ENCODE results near the gene CLCA2.

CLCA2 gene

DNA sequence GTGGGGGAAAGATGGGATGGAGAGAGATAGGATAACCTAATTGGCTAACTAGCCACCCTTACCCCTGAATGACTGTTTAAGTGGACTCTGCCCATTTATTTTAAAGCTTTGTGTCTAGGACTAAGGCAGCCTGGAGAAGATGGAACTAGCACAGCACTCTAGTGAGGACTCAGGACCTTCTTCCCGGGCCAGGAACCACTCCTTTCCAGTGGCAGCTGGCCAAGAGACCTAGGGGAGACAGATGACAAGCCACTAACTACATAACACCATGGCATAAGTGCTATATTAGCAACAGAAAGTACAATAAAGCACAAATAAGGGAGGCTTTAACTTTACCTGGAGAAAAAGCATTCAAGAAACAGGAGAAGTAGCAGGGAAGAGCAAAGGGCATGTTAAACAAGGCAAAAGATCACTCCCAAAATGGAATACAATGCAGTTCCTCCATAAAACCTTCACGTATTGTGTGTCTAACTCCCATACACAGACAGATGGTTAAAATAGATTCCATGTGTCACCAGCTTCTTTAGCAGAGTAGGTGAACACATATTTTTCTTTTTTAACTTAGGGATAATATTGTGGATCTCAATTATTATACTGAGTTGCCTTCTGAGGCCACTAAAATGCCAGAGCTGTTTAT is 65.4 kb downstream of the CLCA2 start:
- Histone ChIP-seq H3K9me3 (ENCODE audit: severe bottlenecking) (no peaks in the 10 kb centered on the region), H3K4me3 (ENCODE audit: low read depth, low read length) (no peak overlapping the region), H3K27me3 (ENCODE audit: insufficient read depth, low read depth, severe bottlenecking) (no peaks in the 10 kb centered on the region), H3K27ac (no peak overlapping the region), H3K36me3 (no peaks in the 10 kb centered on the region)
- TF ChIP-seq, protein P1, sequence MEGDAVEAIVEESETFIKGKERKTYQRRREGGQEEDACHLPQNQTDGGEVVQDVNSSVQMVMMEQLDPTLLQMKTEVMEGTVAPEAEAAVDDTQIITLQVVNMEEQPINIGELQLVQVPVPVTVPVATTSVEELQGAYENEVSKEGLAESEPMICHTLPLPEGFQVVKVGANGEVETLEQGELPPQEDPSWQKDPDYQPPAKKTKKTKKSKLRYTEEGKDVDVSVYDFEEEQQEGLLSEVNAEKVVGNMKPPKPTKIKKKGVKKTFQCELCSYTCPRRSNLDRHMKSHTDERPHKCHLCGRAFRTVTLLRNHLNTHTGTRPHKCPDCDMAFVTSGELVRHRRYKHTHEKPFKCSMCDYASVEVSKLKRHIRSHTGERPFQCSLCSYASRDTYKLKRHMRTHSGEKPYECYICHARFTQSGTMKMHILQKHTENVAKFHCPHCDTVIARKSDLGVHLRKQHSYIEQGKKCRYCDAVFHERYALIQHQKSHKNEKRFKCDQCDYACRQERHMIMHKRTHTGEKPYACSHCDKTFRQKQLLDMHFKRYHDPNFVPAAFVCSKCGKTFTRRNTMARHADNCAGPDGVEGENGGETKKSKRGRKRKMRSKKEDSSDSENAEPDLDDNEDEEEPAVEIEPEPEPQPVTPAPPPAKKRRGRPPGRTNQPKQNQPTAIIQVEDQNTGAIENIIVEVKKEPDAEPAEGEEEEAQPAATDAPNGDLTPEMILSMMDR (IDR thresholded peaks at IDR 0.05; ENCODE audit: low read depth, low read length): no peak
- no peak for DNase-seq

DNA sequence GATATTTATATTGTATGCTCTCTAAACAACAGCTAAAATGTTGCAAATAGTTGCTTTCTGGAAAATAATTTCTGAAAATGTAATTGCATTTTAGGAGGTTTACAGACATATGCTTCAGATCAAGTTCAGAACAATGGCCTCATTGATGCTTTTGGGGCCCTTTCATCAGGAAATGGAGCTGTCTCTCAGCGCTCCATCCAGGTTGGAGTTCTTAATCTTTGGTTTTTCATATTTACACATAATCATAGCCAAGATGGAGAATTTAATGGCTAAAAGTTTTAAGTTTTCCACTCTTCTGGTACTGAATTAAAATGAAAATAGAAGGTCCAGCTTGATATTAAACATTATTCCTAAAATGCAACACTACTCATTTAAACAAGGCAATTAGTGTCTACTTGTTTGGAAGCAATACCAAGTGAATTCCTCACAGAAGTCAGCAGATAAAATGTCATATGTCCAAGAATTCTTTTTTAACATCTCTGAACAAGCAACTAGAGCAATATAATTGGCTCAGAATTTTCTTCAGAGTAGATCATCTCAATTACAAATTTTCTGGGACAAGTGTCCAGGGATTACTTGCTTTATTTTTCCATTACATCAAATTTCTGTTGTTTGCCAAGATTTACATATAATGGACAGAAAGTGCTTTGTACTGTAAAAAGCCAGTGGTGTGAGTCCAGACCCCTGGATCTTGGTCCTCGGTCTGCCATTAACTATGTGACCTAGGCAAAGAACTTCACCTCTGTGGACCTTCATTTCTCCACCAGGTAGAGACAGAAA is 67.4 kb downstream of the CLCA2 start:
- no peak for DNase-seq
- TF ChIP-seq, protein P1 (IDR thresholded peaks at IDR 0.05; ENCODE audit: low read depth, low read length): no peak
- Histone ChIP-seq H3K36me3 (no peaks in the 10 kb centered on the region), H3K27me3 (ENCODE audit: insufficient read depth, low read depth, severe bottlenecking) (no peaks in the 10 kb centered on the region), H3K27ac (no peak overlapping the region), H3K9me3 (ENCODE audit: severe bottlenecking) (no peaks in the 10 kb centered on the region), H3K4me3 (ENCODE audit: low read depth, low read length) (no peak overlapping the region)

GRCh38 chr1:86498281-86498680 is 74.3 kb downstream of the CLCA2 start:
- Histone ChIP-seq H3K9me3 (ENCODE audit: severe bottlenecking) (no peaks in the 10 kb centered on the region), H3K4me3 (ENCODE audit: low read depth, low read length) (no peak overlapping the region), H3K27ac (no peak overlapping the region), H3K27me3 (ENCODE audit: insufficient read depth, low read depth, severe bottlenecking) (no peaks in the 10 kb centered on the region), H3K36me3 (no peaks in the 10 kb centered on the region)
- DNase-seq: no peak
- TF ChIP-seq, protein P1 (IDR thresholded peaks at IDR 0.05; ENCODE audit: low read depth, low read length): no peak

DNA sequence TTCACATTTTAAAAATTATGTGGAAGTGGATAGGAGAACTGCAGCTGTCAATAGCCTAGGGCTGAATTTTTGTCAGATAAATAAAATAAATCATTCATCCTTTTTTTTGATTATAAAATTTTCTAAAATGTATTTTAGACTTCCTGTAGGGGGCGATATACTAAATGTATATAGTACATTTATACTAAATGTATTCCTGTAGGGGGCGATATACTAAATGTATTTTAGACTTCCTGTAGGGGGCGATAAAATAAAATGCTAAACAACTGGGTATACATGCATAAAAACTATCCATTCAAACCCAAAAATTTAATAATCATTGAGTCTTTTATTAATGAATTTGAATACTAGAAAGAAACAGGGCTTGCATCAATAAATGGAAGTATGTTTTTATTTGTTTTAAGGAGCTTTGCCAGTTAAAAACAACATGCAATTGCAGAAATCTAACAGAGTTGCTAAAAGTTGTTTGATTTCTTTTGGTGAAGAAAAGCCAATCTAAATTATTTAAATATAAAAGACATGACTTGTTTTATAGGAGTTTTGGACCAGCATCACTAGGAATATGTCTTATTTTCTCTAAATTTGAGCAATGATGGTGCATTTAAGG is 76.1 kb downstream of the CLCA2 start:
- no peak overlapping the region for H3K4me3 ChIP-seq (ENCODE audit: low read depth, low read length)
- no peak overlapping the region for H3K27ac ChIP-seq
- H3K9me3 ChIP-seq (ENCODE audit: severe bottlenecking): no peaks in the 10 kb centered on the region
- H3K27me3 ChIP-seq (ENCODE audit: insufficient read depth, low read depth, severe bottlenecking): no peaks in the 10 kb centered on the region
- no peak for DNase-seq
- TF ChIP-seq, protein P1 (IDR thresholded peaks at IDR 0.05; ENCODE audit: low read depth, low read length): no peak
- H3K36me3 ChIP-seq: no peaks in the 10 kb centered on the region

- Histone ChIP-seq H3K4me3 (ENCODE audit: low read depth, low read length) (no peak overlapping the region), H3K27me3 (ENCODE audit: insufficient read depth, low read depth, severe bottlenecking) (no peaks in the 10 kb centered on the region), H3K36me3 (no peaks in the 10 kb centered on the region), H3K27ac (no peak overlapping the region), H3K9me3 (ENCODE audit: severe bottlenecking) (no peaks in the 10 kb centered on the region)
- no peak for DNase-seq
- TF ChIP-seq, protein P1 (IDR thresholded peaks at IDR 0.05; ENCODE audit: low read depth, low read length): no peak
Measured at GRCh38 chr1:86500714-86501113, 76.7 kb downstream of the CLCA2 start.
